Prostate gland (tissue), 2 donors: ENCODE data around the gene AMN. TPM values are rescaled to one million over a fixed set of nuclear protein-coding genes. Genes with fewer than 3 reads are reported as not detected.

Experiments used
- DNase-seq: peaks from one replicate; pipeline ENCODE4 v3.0.0-alpha.2; 2019; ENCODE audit warnings: low spot score
- H3K27ac ChIP-seq, 2 donors: fragments of 200-600 bp; sonication (generic); 2 replicates each; pipeline ENCODE4 v1.5.1; 2017 to 2019
- H3K27me3 ChIP-seq: fragments of 200-600 bp; sonication (generic); replicated peaks from 2 replicates; pipeline ENCODE4 v1.5.1; 2019; ENCODE audit not compliant: insufficient read depth
- H3K36me3 ChIP-seq, 2 donors: fragments of 200-600 bp; sonication (generic); 1 replicate in 1 of 2; 2 replicates in 1 of 2; pipeline versions ENCODE4 v1.5.1 to v1.8.1; 2017 to 2019
- H3K4me1 ChIP-seq: fragments of 200-600 bp; sonication (generic); replicated peaks from 2 replicates; pipeline ENCODE4 v1.5.1; 2019
- H3K4me3 ChIP-seq, 2 donors: fragments of 200-600 bp; sonication (generic); 2 replicates each; pipeline ENCODE4 v1.5.1; 2017 to 2019
- H3K9me3 ChIP-seq: fragments of 200-600 bp; sonication (generic); 2 replicates; pipeline ENCODE4 v1.5.1; 2017
- CTCF ChIP-seq, 4 experiments: fragments of 200-600 bp in 2 of 4; fragments of 450-650 bp in 2 of 4; sonication (generic) in 2 of 4; IDR thresholded peaks; 1 replicate in 3 of 4; 2 replicates in 1 of 4; pipeline ENCODE4 v1.5.1; 2016 to 2019; ENCODE audit warnings: antibody characterized with exemption in 4 of 4, mild to moderate bottlenecking in 2 of 4, moderate library complexity in 2 of 4
- POLR2A ChIP-seq: fragments of 450-650 bp; IDR thresholded peaks from one replicate; pipeline ENCODE4 v1.6.1; 2016; ENCODE audit warnings: antibody characterized with exemption, mild to moderate bottlenecking
- POLR2AphosphoS5 ChIP-seq: sonication (generic); formaldehyde crosslinking; IDR thresholded peaks from one replicate; pipeline ENCODE4 v1.6.1; 2017; ENCODE audit warnings: antibody characterized with exemption
- WGBS: methylation state at CpG from one replicate; pipeline ENCODE4 v1.1.5; 2018; 5-methylcytosine and 5-hydroxymethylcytosine counted together
- intact Hi-C: fragments of 100-400 bp; cut with DNase I; formaldehyde crosslinking; loops from one replicate; pipeline ENCODE4 v1.14.2; 2022
- total RNA-seq, 2 donors: library from RNA; depleted of rRNA; stranded (reverse); fragments of >200 nt; gene quantifications; one replicate each; pipeline ENCODE4 v1.1.0, GENCODE V29; 2016

Gene AMN
- total RNA-seq, 2 donors from 2014 or later: 0.91 to 1.6 TPM

- intact Hi-C loops: no loop called here
- WGBS: 96% methylated on average over 6 of the region's 6 CpGs
- TF ChIP-seq CTCF (IDR thresholded peaks at IDR 0.05): no peak
- no peak for TF ChIP-seq POLR2A
- no peaks in the 10 kb centered on the region for H3K27me3 ChIP-seq
- H3K4me3 ChIP-seq: no peak overlapping the region
- H3K9me3 ChIP-seq: no peaks in the 10 kb centered on the region
- no peak overlapping the region for H3K27ac ChIP-seq
- peaks cover 12% of the 10 kb centered on the region for H3K4me1 ChIP-seq
- no peak for DNase-seq
- H3K36me3 ChIP-seq: peaks cover 0 to 37% of the 10 kb centered on the region in 2 donors
Measured at GRCh38 chr14:102952276-102952675, 29.8 kb downstream of the AMN start.

- H3K27ac ChIP-seq: no peak overlapping the region
- no peak for DNase-seq
- peaks cover 0 to 34% of the 10 kb centered on the region in 2 donors for H3K36me3 ChIP-seq
- H3K4me3 ChIP-seq: no peak overlapping the region
- no peaks in the 10 kb centered on the region for H3K27me3 ChIP-seq
- peaks cover 12% of the 10 kb centered on the region for H3K4me1 ChIP-seq
- TF ChIP-seq POLR2AphosphoS5: no peak
- no peak for TF ChIP-seq CTCF (IDR thresholded peaks at IDR 0.05)
- TF ChIP-seq POLR2A: no peak
- intact Hi-C loops: no loop called here
- no peaks in the 10 kb centered on the region for H3K9me3 ChIP-seq
- 92% methylated on average over 15 of the region's 15 CpGs for WGBS
Measured at GRCh38 chr14:102953100-102953499, 30.6 kb downstream of the AMN start.

- H3K36me3 ChIP-seq: peaks cover 0 to 34% of the 10 kb centered on the region in 2 donors
- H3K4me1 ChIP-seq: peaks cover 7% of the 10 kb centered on the region
- H3K27me3 ChIP-seq: no peaks in the 10 kb centered on the region
- 91% methylated on average over 18 of the region's 18 CpGs for WGBS
- H3K9me3 ChIP-seq: no peaks in the 10 kb centered on the region
- intact Hi-C loops: no loop called here
- no peak for DNase-seq
- H3K4me3 ChIP-seq: no peak overlapping the region
- TF ChIP-seq POLR2A (no peak), POLR2AphosphoS5 (no peak), CTCF (IDR thresholded peaks at IDR 0.05) (no peak)
- no peak overlapping the region for H3K27ac ChIP-seq
Measured at GRCh38 chr14:102954081-102954789, 31.8 kb downstream of the AMN start.

- Histone ChIP-seq H3K9me3 (no peaks in the 10 kb centered on the region), H3K27ac (no peak overlapping the region), H3K4me1 (no peaks in the 10 kb centered on the region), H3K36me3 (peaks cover 6 to 34% of the 10 kb centered on the region in 2 donors), H3K4me3 (no peak overlapping the region), H3K27me3 (no peaks in the 10 kb centered on the region)
- intact Hi-C loops: no loop called here
- no peak for DNase-seq
- 68% methylated on average over 8 of the region's 8 CpGs for WGBS
- TF ChIP-seq CTCF (IDR thresholded peaks at IDR 0.05) (no peak), POLR2AphosphoS5 (no peak), POLR2A (no peak)
Measured at GRCh38 chr14:102955636-102956408, 33.4 kb downstream of the AMN start.

- no peak overlapping the region for H3K27ac ChIP-seq
- H3K27me3 ChIP-seq: no peaks in the 10 kb centered on the region
- 89% methylated on average over 10 of the region's 10 CpGs for WGBS
- no peak overlapping the region for H3K4me3 ChIP-seq
- H3K4me1 ChIP-seq: no peaks in the 10 kb centered on the region
- H3K36me3 ChIP-seq: peaks cover 7 to 25% of the 10 kb centered on the region in 2 donors
- no peaks in the 10 kb centered on the region for H3K9me3 ChIP-seq
- TF ChIP-seq POLR2A (no peak), CTCF (IDR thresholded peaks at IDR 0.05) (no peak), POLR2AphosphoS5 (no peak)
- no peak for DNase-seq
- intact Hi-C loops: no loop called here
Measured at GRCh38 chr14:102957222-102957621, 34.8 kb downstream of the AMN start.
